Effector memory CD8-positive, alpha-beta T cell (primary cell): ENCODE results near the gene ACOT7.
"Not testable (repeated sequence)": the region's sequence is repeated elsewhere in the genome, so short reads cannot be mapped to it uniquely, and the experiment has no call there.

Source experiments
- ATAC-seq: fragments of 150-1000 bp; cut with Tn5 transposase; replicated peaks from 2 replicates; pipeline ENCODE4 v1.10.0; 2021; ENCODE audit warnings: mild to moderate bottlenecking, moderate library complexity
- DNase-seq, 3 experiments: peaks; one replicate each; pipeline ENCODE4 v3.0.0; 2021
- H3K27ac Mint-ChIP-seq, 2 donors: one replicate each; pipeline ENCODE4 v1.8.0; 2022; ENCODE audit warnings: mild to moderate bottlenecking in 2 of 2, mixed read lengths in 2 of 2, moderate library complexity in 2 of 2
- H3K27me3 Mint-ChIP-seq, 2 donors: one replicate each; pipeline ENCODE4 v1.8.0; 2022; ENCODE audit warnings: mixed read lengths in 2 of 2
- H3K36me3 Mint-ChIP-seq: one replicate; pipeline ENCODE4 v1.8.0; 2022; ENCODE audit warnings: mild to moderate bottlenecking, moderate library complexity, mixed read lengths; ENCODE audit not compliant: insufficient read depth
- H3K4me1 Mint-ChIP-seq, 2 donors: one replicate each; pipeline ENCODE4 v1.8.0; 2022; ENCODE audit warnings: low read depth in 2 of 2, mixed read lengths in 2 of 2
- H3K4me3 Mint-ChIP-seq, 2 donors: one replicate each; pipeline ENCODE4 v1.8.0; 2022; ENCODE audit warnings: mild to moderate bottlenecking in 2 of 2, mixed read lengths in 2 of 2, moderate library complexity in 2 of 2
- H3K9me3 Mint-ChIP-seq, 2 donors: one replicate each; pipeline ENCODE4 v1.8.0; 2022; ENCODE audit warnings: mixed read lengths in 2 of 2

The ACOT7 gene

DNA sequence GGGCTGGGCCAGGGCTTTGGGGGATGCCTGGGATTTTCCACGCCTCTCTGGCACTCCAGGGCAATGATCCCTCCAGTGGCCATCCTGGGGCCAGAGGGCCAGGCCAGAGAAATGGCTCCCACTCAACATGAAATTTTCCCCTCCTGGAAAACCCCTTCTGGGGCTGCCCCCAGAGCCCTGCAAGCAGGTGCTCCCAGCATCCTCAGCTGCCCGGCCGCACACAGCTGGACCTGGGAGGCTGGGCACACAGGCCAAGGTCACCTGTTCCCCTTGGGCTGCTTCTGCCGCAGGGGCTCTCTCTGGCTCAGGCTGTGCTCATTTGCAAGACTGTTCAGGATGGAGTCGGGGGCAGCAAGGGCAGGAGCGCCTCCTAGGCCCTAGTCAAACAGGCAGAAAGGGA lies 34.9 kb upstream of the ACOT7 start:
- H3K27me3 Mint-ChIP-seq: peaks cover 38 to 58% of the 10 kb centered on the region in 2 donors
- DNase-seq, H3K27ac Mint-ChIP-seq, H3K4me1 Mint-ChIP-seq, H3K4me3 Mint-ChIP-seq, ATAC-seq, H3K36me3 Mint-ChIP-seq, H3K9me3 Mint-ChIP-seq: not testable (repeated sequence)

DNA sequence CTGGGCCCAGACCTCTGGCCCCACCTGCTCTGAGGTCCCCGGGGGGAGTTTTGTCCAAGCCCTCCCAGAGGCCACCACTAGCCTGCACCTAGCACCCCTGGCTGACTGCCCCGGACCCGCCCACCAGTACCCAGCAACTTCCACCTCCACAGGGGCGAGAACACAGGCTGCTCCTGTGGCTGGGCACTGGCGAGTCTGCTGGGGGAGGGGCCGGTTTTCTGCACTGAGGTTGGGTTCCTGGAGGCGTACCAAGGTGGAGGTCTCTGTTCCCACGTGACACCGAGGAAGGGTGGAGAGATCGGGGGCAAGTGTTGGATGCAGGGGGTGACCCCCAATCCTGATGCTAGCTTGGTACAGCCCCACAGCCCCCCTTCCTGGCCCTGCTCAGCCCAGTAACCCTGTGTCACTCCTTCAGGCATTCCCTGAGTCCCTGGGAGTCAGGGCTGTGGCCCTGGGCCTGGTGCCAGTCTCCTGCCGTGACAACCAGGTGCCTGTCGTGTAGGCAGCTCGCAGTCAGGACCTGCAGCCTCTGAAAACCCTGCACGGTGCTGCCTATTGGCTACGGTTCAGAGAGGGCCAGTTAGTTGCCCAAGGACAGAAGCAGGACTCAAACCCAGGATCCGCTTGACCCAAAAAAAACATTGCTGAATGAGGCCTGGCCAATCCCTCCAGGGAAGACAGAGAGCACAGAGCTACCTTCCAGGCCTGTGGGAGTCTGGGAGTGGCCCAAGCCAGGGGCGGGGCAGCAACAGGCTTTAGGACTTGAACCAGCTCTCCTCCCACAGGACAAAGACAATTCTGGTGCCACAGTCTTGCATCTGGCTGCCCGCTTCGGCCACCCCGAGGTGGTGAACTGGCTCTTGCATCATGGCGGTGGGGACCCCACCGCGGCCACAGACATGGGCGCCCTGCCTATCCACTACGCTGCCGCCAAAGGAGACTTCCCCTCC lies 34.1 kb upstream of the ACOT7 start:
- Mint-ChIP-seq H3K9me3 (no peaks in the 10 kb centered on the region), H3K27me3 (peaks cover 40 to 65% of the 10 kb centered on the region in 2 donors), H3K4me3 (no peak overlapping the region), H3K27ac (no peak overlapping the region), H3K4me1 (peaks cover 6 to 7% of the 10 kb centered on the region in 2 donors), H3K36me3 (peaks cover 7% of the 10 kb centered on the region)
- ATAC-seq (no peak), DNase-seq (no peak)

DNA sequence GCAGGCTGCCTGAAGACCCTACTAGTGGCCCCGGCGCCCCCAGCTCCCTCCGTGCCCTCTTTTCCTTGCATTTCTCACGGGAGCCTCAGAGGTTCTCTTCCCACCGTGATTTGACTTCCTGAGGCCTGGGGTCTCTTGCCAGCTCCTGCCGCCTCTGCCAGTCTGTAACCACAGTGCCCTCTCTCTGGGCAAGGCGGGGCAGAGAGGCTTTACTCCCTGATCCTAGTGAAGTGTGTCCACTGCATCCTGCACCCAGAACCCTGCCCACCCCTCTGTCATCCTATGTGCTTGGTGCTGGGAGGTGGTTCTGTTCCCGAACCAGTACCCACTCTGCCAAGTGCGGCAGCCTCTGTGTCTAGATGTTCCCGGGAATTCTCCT lies 33.4 kb upstream of the ACOT7 start:
- H3K27me3 Mint-ChIP-seq: peaks cover 45 to 73% of the 10 kb centered on the region in 2 donors
- peaks cover 10% of the 10 kb centered on the region for H3K36me3 Mint-ChIP-seq
- H3K4me3 Mint-ChIP-seq: no peak overlapping the region
- DNase-seq (no peak), ATAC-seq (no peak)
- H3K27ac Mint-ChIP-seq: no peak overlapping the region
- peaks cover 6 to 7% of the 10 kb centered on the region in 2 donors for H3K4me1 Mint-ChIP-seq
- H3K9me3 Mint-ChIP-seq: no peaks in the 10 kb centered on the region

- peaks cover 6 to 7% of the 10 kb centered on the region in 2 donors for H3K4me1 Mint-ChIP-seq
- DNase-seq (no peak), ATAC-seq (no peak)
- peaks cover 51 to 78% of the 10 kb centered on the region in 2 donors for H3K27me3 Mint-ChIP-seq
- H3K36me3 Mint-ChIP-seq: peaks cover 10% of the 10 kb centered on the region
- no peaks in the 10 kb centered on the region for H3K9me3 Mint-ChIP-seq
- no peak overlapping the region for H3K27ac Mint-ChIP-seq
- H3K4me3 Mint-ChIP-seq: no peak overlapping the region
These were observed 32.9 kb upstream of the ACOT7 start for GRCh38 chr1:6426277-6426971.

- no peak for ATAC-seq
- no peak overlapping the region for H3K27ac Mint-ChIP-seq
- H3K4me1 Mint-ChIP-seq: peaks cover 10% of the 10 kb centered on the region in 2 donors
- H3K9me3 Mint-ChIP-seq: no peaks in the 10 kb centered on the region
- peaks cover 10% of the 10 kb centered on the region for H3K36me3 Mint-ChIP-seq
- DNase-seq: no peak
- H3K4me3 Mint-ChIP-seq: peak overlapping the region in 1 of 2 donors; percentile 61
- peaks cover 57 to 83% of the 10 kb centered on the region in 2 donors for H3K27me3 Mint-ChIP-seq
These were observed 32.1 kb upstream of the ACOT7 start for GRCh38 chr1:6425658-6426057.

DNA sequence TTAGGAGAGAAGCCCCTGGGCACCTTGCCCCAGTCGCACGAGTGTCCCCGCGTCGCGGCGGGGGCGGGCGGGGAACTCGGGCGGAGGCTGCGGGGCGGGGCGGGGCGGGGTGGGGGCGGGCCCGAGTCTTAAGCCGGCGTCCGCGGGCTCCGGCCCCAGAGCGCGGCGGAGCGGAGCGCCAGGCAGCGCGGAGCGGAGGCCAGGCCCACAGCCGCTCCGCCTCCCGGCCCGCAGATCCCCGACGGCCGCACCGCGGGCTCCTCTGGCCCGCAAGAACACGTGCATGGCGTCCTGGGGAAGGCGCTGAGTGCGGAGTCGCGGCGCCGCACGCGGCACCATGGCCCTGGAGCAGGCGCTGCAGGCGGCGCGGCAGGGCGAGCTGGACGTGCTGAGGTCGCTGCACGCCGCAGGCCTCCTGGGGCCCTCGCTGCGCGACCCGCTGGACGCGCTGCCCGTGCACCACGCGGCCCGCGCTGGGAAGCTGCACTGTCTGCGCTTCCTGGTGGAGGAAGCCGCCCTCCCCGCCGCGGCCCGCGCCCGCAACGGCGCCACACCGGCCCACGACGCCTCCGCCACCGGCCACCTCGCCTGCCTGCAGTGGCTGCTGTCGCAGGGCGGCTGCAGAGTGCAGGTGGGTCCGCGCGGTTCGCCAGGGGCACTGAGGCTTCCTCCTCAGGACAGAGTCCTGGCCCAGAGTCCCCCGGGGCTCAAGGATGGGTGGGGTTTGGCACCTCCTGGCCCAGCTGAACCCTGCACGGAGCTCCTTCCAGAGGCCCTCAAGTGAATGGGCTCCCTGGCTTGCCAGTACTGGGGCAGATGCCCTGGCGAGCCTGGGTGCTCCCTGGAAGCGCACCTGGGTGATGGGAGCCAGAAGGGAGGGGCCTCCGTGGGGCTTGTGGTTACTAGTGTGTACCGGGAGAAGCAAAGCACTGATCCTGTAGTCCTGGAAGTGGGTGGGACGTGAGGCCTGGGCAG lies 31.3 kb upstream of the ACOT7 start, which contains the start of gene ESPN:
Gene ESPN (plus strand): TSS at position 158 of the 975 bp plus-strand sequence. CDS start 180 bp downstream, at position 338.
- no peak for DNase-seq
- Mint-ChIP-seq H3K4me3 (peak within 1 kb of the TSS; percentile 70 to 82), H3K9me3 (no peaks in the 10 kb centered on the region), H3K27ac (no peak within 1 kb of the TSS), H3K27me3 (peaks cover 50 to 83% of the 10 kb centered on the region in 2 donors), H3K4me1 (peaks cover 10 to 13% of the 10 kb centered on the region in 2 donors), H3K36me3 (peaks cover 10% of the 10 kb centered on the region)
- ATAC-seq: peak; percentile 33

DNA sequence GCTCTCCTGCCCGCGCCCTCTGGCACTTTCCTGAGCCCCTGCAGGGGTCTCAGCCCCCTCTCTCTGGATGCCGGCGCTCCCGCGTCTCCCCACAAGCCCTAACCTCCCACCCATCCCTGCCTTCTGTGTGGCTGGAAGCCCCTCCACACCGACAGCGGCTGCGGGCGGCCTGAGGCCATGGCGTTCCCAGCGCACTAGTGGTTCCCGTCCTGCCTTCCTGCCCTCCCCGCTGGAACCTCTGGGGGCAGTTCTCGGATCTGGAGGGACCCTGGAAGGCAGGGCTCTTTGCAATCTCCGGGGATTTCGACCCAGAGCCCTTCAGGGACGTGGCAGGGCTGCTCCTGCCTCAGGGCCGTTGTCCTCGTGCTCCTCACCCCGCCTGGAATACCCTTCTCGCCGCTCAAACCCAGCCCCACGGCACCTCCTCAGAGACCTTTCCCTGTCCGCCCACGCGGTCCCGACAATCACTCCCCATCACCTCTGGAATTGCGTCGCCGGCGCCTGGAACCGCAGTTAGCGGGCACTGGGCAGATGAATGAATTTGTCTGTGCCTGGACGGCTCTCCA lies 30.5 kb upstream of the ACOT7 start:
- Mint-ChIP-seq H3K27ac (no peak overlapping the region), H3K4me1 (peaks cover 10 to 15% of the 10 kb centered on the region in 2 donors), H3K36me3 (peaks cover 10% of the 10 kb centered on the region), H3K4me3 (peak overlapping the region; percentile 70 to 82), H3K27me3 (peaks cover 48 to 83% of the 10 kb centered on the region in 2 donors), H3K9me3 (no peaks in the 10 kb centered on the region)
- ATAC-seq: peak; percentile 16
- DNase-seq: no peak

- peak overlapping the region; percentile 70 to 82 for H3K4me3 Mint-ChIP-seq
- DNase-seq (peak; percentile 62 to 67 (median 62)), ATAC-seq (peak; percentile 75)
- H3K9me3 Mint-ChIP-seq: no peaks in the 10 kb centered on the region
- H3K4me1 Mint-ChIP-seq: peaks cover 10 to 15% of the 10 kb centered on the region in 2 donors
- no peak overlapping the region for H3K27ac Mint-ChIP-seq
- peaks cover 46 to 83% of the 10 kb centered on the region in 2 donors for H3K27me3 Mint-ChIP-seq
- peaks cover 10% of the 10 kb centered on the region for H3K36me3 Mint-ChIP-seq
These were observed 29.9 kb upstream of the ACOT7 start for GRCh38 chr1:6423321-6423999.

GRCh38 chr1:6421266-6421665 lies 27.7 kb upstream of the ACOT7 start:
- DNase-seq (no peak), ATAC-seq (no peak)
- Mint-ChIP-seq H3K27ac (no peak overlapping the region), H3K4me3 (peak overlapping the region; percentile 37 to 73), H3K36me3 (peaks cover 10% of the 10 kb centered on the region), H3K9me3 (no peaks in the 10 kb centered on the region), H3K4me1 (peaks cover 10 to 15% of the 10 kb centered on the region in 2 donors), H3K27me3 (peaks cover 47 to 85% of the 10 kb centered on the region in 2 donors)

GRCh38 chr1:6420454-6421042 lies 27.0 kb upstream of the ACOT7 start:
- DNase-seq (no peak), ATAC-seq (no peak)
- no peaks in the 10 kb centered on the region for H3K9me3 Mint-ChIP-seq
- peak overlapping the region; percentile 37 to 73 for H3K4me3 Mint-ChIP-seq
- no peak overlapping the region for H3K27ac Mint-ChIP-seq
- peaks cover 10% of the 10 kb centered on the region for H3K36me3 Mint-ChIP-seq
- peaks cover 54 to 86% of the 10 kb centered on the region in 2 donors for H3K27me3 Mint-ChIP-seq
- H3K4me1 Mint-ChIP-seq: peaks cover 10 to 15% of the 10 kb centered on the region in 2 donors

- Mint-ChIP-seq H3K27ac (no peak within 1 kb of the TSS), H3K4me3 (peak within 1 kb of the TSS; percentile 55 to 73), H3K27me3 (peaks cover 57 to 88% of the 10 kb centered on the region in 2 donors), H3K36me3 (peaks cover 6% of the 10 kb centered on the region), H3K4me1 (peaks cover 10 to 15% of the 10 kb centered on the region in 2 donors), H3K9me3 (no peaks in the 10 kb centered on the region)
- ATAC-seq: peak; percentile 7
- no peak for DNase-seq
These were observed 26.4 kb upstream of the ACOT7 start, which contains the start of gene HES2 for GRCh38 chr1:6419804-6420453. Gene HES2, minus strand, starts transcription at chr1:6419919. Its CDS starts 99 bp downstream, at chr1:6419820.
